Measurements from ENCODE around the gene B3GLCT.

DNA sequence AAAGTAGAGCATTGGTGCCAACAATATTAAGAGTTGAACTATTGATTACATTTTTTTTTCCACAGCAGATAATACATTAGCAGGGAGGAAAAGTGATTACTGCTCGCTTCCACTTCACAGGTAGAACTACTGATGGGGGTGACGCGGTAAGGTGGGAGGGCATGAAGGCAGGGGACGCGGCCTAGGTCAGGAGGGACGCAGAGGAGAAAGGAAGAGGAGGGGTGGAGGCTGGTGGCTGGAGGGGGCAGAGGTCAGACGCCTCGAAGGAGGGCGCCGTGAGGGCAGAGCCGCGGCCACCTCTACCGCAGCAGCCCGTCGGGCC lies 287 bp upstream of the B3GLCT start:
- TF ChIP-seq, protein P1, sequence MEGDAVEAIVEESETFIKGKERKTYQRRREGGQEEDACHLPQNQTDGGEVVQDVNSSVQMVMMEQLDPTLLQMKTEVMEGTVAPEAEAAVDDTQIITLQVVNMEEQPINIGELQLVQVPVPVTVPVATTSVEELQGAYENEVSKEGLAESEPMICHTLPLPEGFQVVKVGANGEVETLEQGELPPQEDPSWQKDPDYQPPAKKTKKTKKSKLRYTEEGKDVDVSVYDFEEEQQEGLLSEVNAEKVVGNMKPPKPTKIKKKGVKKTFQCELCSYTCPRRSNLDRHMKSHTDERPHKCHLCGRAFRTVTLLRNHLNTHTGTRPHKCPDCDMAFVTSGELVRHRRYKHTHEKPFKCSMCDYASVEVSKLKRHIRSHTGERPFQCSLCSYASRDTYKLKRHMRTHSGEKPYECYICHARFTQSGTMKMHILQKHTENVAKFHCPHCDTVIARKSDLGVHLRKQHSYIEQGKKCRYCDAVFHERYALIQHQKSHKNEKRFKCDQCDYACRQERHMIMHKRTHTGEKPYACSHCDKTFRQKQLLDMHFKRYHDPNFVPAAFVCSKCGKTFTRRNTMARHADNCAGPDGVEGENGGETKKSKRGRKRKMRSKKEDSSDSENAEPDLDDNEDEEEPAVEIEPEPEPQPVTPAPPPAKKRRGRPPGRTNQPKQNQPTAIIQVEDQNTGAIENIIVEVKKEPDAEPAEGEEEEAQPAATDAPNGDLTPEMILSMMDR (IDR thresholded peaks at IDR 0.05), result no peak
- no peak for TF ChIP-seq POLR2A (IDR thresholded peaks at IDR 0.05)

Data from breast epithelium (tissue), 3 donors.